HCT116 (cell line): ENCODE data around the gene ACVRL1. TPM values are rescaled to one million over a fixed set of nuclear protein-coding genes. Genes with fewer than 3 reads are reported as not detected.

Experiments
- ATAC-seq: fragments of 200-7000 bp; cut with Tn5 transposase; 2 replicates; pipeline ENCODE4 v1.9.1; 2020; ENCODE audit warnings: mild to moderate bottlenecking, moderate library complexity
- BruUV-seq: library from RNA; stranded (reverse); fragments of 400-500 nt; replicated peaks from 2 replicates; lab custom pipeline; 2021; lab: Mats Ljungman, UMichigan
- CTCF ChIA-PET: fragments of 300-600 bp; sonication (Branson Sonifier 250); formaldehyde crosslinking; loops from one replicate; lab custom pipeline; 2021; ENCODE audit warnings: antibody characterized with exemption; lab: Charles Lee
- POLR2A ChIA-PET: fragments of 300-600, 350-600 bp; sonication (Branson Sonifier 250); formaldehyde crosslinking; loops from one replicate; lab custom pipeline; 2021; ENCODE audit warnings: antibody characterized with exemption; lab: Charles Lee
- RAD21 ChIA-PET, 2 experiments: fragments of 300-600 bp; sonication (Branson Sonifier 250); formaldehyde crosslinking; loops; one replicate each; lab custom pipeline; 2023; ENCODE audit warnings: low total read pairs in 2 of 2; ENCODE audit not compliant: uncharacterized antibody in 2 of 2, unreplicated experiment in 2 of 2, low non-redundant PET in 1 of 2; lab: Charles Lee
- DNase-seq: peaks from one replicate; pipeline ENCODE4 v3.0.0-alpha.2; 2010; ENCODE audit warnings: low read depth, low spot score
- H2AFZ ChIP-seq: fragments of 200-600 bp; shearing (Covaris generic), sonication (generic); 2 replicates; pipeline ENCODE4 v1.6.1; 2017; ENCODE audit warnings: low read depth, mixed run types, mixed read lengths, antibody characterized with exemption, low read length; ENCODE audit not compliant: poor library complexity, severe bottlenecking
- H3K27ac ChIP-seq: 2 replicates; pipeline ENCODE4 v1.5.1; 2012; ENCODE audit warnings: low read depth, low read length
- H3K27me3 ChIP-seq: fragments of 200-600 bp; sonication (generic); 2 replicates; pipeline ENCODE4 v1.6.1; 2016; ENCODE audit warnings: mixed run types, low read length, mixed read lengths; ENCODE audit not compliant: insufficient read depth
- H3K36me3 ChIP-seq, 2 experiments: fragments of 200-500 bp in 1 of 2; fragments of 200-600 bp in 1 of 2; sonication (Bioruptor generic) in 1 of 2; sonication (generic) in 1 of 2; 2 replicates each; pipeline versions ENCODE4 v1.5.1 to v1.6.1; 2014 to 2016; ENCODE audit warnings: low read length in 2 of 2, inconsistent platforms in 1 of 2, mixed read lengths in 1 of 2, mixed run types in 1 of 2; ENCODE audit not compliant: insufficient read depth in 2 of 2, control insufficient read depth in 1 of 2
- H3K4me1 ChIP-seq, 2 experiments: fragments of 200-600 bp in 1 of 2; sonication (generic) in 1 of 2; 2 replicates each; pipeline versions ENCODE4 v1.5.1 to v1.6.1; 2012 to 2017; ENCODE audit warnings: low read length in 2 of 2, inconsistent platforms in 1 of 2, mild to moderate bottlenecking in 1 of 2, mixed read lengths in 1 of 2, mixed run types in 1 of 2, moderate library complexity in 1 of 2; ENCODE audit not compliant: insufficient read depth in 2 of 2, control insufficient read depth in 1 of 2
- H3K4me2 ChIP-seq: fragments of 200-600 bp; sonication (generic); 2 replicates; pipeline ENCODE4 v1.6.1; 2017; ENCODE audit warnings: mixed run types, low read length, mixed read lengths
- H3K4me3 ChIP-seq, 2 experiments: fragments of 200-600 bp in 1 of 2; sonication (generic) in 1 of 2; replicated peaks in 1 of 2; 2 replicates each; pipeline ENCODE4 v1.5.1; 2011 to 2016; ENCODE audit warnings: low read length in 2 of 2, control low read depth in 1 of 2, low read depth in 1 of 2, mild to moderate bottlenecking in 1 of 2, mixed read lengths in 1 of 2, mixed run types in 1 of 2
- H3K79me2 ChIP-seq: fragments of 200-600 bp; sonication (generic); 2 replicates; pipeline ENCODE4 v1.6.1; 2017; ENCODE audit warnings: mild to moderate bottlenecking, mixed run types, low read length, moderate library complexity, mixed read lengths; ENCODE audit not compliant: insufficient read depth
- H3K9ac ChIP-seq: fragments of 200-600 bp; sonication (generic); 2 replicates; pipeline ENCODE4 v1.6.1; 2016; ENCODE audit warnings: low read length, mixed read lengths
- H3K9me2 ChIP-seq: fragments of 200-600 bp; sonication (generic), shearing (Covaris generic); 2 replicates; pipeline ENCODE4 v1.6.1; 2017; ENCODE audit warnings: mixed run types, mild to moderate bottlenecking, moderate library complexity; ENCODE audit not compliant: insufficient read depth
- H3K9me3 ChIP-seq, 2 experiments: fragments of 200-500 bp in 1 of 2; fragments of 200-600 bp in 1 of 2; sonication (Bioruptor generic) in 1 of 2; sonication (generic) in 1 of 2; 2 replicates each; pipeline ENCODE4 v1.6.1; 2014 to 2017; ENCODE audit warnings: low read length in 2 of 2, mixed read lengths in 2 of 2, inconsistent platforms in 1 of 2, low read depth in 1 of 2, mild to moderate bottlenecking in 1 of 2, mixed run types in 1 of 2, moderate library complexity in 1 of 2; ENCODE audit not compliant: control insufficient read depth in 1 of 2, insufficient read depth in 1 of 2
- H4K20me1 ChIP-seq: fragments of 200-600 bp; sonication (generic), shearing (Covaris generic); 2 replicates; pipeline ENCODE4 v1.6.1; 2017; ENCODE audit warnings: mixed run types, mild to moderate bottlenecking, moderate library complexity; ENCODE audit not compliant: insufficient read depth
- CBX3 ChIP-seq: IDR thresholded peaks from 2 replicates; pipeline ENCODE4 v1.6.1; 2012; ENCODE audit warnings: low read depth
- CTCF ChIP-seq, 3 experiments: fragments of 200-600 bp in 1 of 3; sonication (generic) in 1 of 3; IDR thresholded peaks in 2 of 3; conservative IDR thresholded peaks in 1 of 3; 2 replicates each; pipeline ENCODE4 v1.5.1; 2012 to 2017; ENCODE audit warnings: low read depth in 2 of 3, low read length in 2 of 3, antibody characterized with exemption in 1 of 3, borderline replicate concordance in 1 of 3, control low read depth in 1 of 3, mild to moderate bottlenecking in 1 of 3, mixed read lengths in 1 of 3, mixed run types in 1 of 3, moderate library complexity in 1 of 3; ENCODE audit not compliant: insufficient read depth in 1 of 3
- ELF1 ChIP-seq: IDR thresholded peaks from 2 replicates; pipeline ENCODE4 v1.6.1; 2012; ENCODE audit warnings: low read depth, borderline replicate concordance
- EZH2 ChIP-seq: fragments of 200-600 bp; sonication (generic); IDR thresholded peaks from 2 replicates; pipeline ENCODE4 v1.6.1; 2017; ENCODE audit warnings: antibody characterized with exemption, mixed run types
- EZH2phosphoT487 ChIP-seq: fragments of 200-600 bp; IDR thresholded peaks from 2 replicates; pipeline ENCODE4 v1.6.1; 2018; ENCODE audit warnings: antibody characterized with exemption, borderline replicate concordance
- JUND ChIP-seq: IDR thresholded peaks from 2 replicates; pipeline ENCODE4 v1.6.1; 2012
- MAX ChIP-seq: IDR thresholded peaks from 2 replicates; pipeline ENCODE4 v1.6.1; 2012
- POLR2AphosphoS5 ChIP-seq: IDR thresholded peaks from 2 replicates; pipeline ENCODE4 v1.6.1; 2011; ENCODE audit warnings: mild to moderate bottlenecking, low read depth, low read length, moderate library complexity
- RAD21 ChIP-seq: IDR thresholded peaks from 2 replicates; pipeline ENCODE4 v1.6.1; 2012; ENCODE audit warnings: low read depth, mild to moderate bottlenecking
- SP1 ChIP-seq: IDR thresholded peaks from 2 replicates; pipeline ENCODE4 v1.6.1; 2012; ENCODE audit warnings: low read depth
- SRF ChIP-seq: IDR thresholded peaks from 2 replicates; pipeline ENCODE4 v1.6.1; 2012; ENCODE audit warnings: low read depth
- TCF7L2 ChIP-seq: IDR thresholded peaks from 2 replicates; pipeline ENCODE4 v1.7.0; 2011; ENCODE audit warnings: borderline replicate concordance, inconsistent platforms; ENCODE audit not compliant: insufficient read depth, insufficient read length; ENCODE audit errors: extremely low read depth
- YY1 ChIP-seq: IDR thresholded peaks from 2 replicates; pipeline ENCODE4 v1.6.1; 2011; ENCODE audit warnings: low read length, low read depth, moderate library complexity, mild to moderate bottlenecking; ENCODE audit not compliant: insufficient replicate concordance; ENCODE audit errors: extremely low read depth
- ZNF274 ChIP-seq: fragments of 200-500 bp; sonication (Bioruptor generic); IDR thresholded peaks from 2 replicates; pipeline ENCODE4 v1.6.1; 2014; ENCODE audit warnings: mild to moderate bottlenecking, low read depth, low read length, inconsistent platforms
- intact Hi-C: fragments of 100-400 bp; cut with micrococcal nuclease; formaldehyde crosslinking; loops from 2 replicates; pipeline ENCODE4 v1.10.0; 2022
- total RNA-seq: library from RNA; stranded (reverse); gene quantifications from one replicate; pipeline ENCODE4 v1.2.1, GENCODE V29; 2021; ENCODE audit not compliant: unreplicated experiment
- TF ChIP-seq, protein P1 (sequence below): IDR thresholded peaks from 2 replicates; pipeline ENCODE4 v1.6.1; 2011; ENCODE audit warnings: mild to moderate bottlenecking, low read length, moderate library complexity; ENCODE audit not compliant: insufficient replicate concordance; ENCODE audit errors: extremely low read depth
- TF ChIP-seq, protein P2 (sequence below): IDR thresholded peaks from 2 replicates; pipeline ENCODE4 v1.6.1; 2012; ENCODE audit warnings: low read depth

ACVRL1 gene
- total RNA-seq, 1 experiment from 2014 or later, result 2.5 TPM

- intact Hi-C loops, result no loop called here
- H3K9me2 ChIP-seq, result no peaks in the 10 kb centered on the region
- H2AFZ ChIP-seq, result no peak overlapping the region
- no peaks in the 10 kb centered on the region for H3K27me3 ChIP-seq
- BruUV-seq, result no TSS peak
- no peak for ATAC-seq
- no peaks in the 10 kb centered on the region for H3K79me2 ChIP-seq
- H3K9me3 ChIP-seq, result no peaks in the 10 kb centered on the region
- H3K4me3 ChIP-seq, result no peak overlapping the region
- no peak overlapping the region for H3K9ac ChIP-seq
- H3K36me3 ChIP-seq, result no peaks in the 10 kb centered on the region
- ChIA-PET RAD21 (interaction anchor here in 1 of 2 experiments (0.6 kb wide), 1 partner anchor 8 kb away, joined by 3 read pairs; no protein-coding TSS in a partner anchor), POLR2A (no interaction called here), CTCF (interaction anchor here (1.0 to 3.9 kb wide), 3 partner anchors 49 to 471 kb away, joined by 3 to 55 read pairs (median 5); no protein-coding TSS in a partner anchor)
- no peaks in the 10 kb centered on the region for H4K20me1 ChIP-seq
- no peak for TF ChIP-seq TCF7L2
- TF ChIP-seq JUND, result no peak
- no peak for TF ChIP-seq SP1
- TF ChIP-seq, protein P1, sequence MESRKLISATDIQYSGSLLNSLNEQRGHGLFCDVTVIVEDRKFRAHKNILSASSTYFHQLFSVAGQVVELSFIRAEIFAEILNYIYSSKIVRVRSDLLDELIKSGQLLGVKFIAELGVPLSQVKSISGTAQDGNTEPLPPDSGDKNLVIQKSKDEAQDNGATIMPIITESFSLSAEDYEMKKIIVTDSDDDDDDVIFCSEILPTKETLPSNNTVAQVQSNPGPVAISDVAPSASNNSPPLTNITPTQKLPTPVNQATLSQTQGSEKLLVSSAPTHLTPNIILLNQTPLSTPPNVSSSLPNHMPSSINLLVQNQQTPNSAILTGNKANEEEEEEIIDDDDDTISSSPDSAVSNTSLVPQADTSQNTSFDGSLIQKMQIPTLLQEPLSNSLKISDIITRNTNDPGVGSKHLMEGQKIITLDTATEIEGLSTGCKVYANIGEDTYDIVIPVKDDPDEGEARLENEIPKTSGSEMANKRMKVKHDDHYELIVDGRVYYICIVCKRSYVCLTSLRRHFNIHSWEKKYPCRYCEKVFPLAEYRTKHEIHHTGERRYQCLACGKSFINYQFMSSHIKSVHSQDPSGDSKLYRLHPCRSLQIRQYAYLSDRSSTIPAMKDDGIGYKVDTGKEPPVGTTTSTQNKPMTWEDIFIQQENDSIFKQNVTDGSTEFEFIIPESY, result no peak
- no peak for TF ChIP-seq CBX3
- TF ChIP-seq EZH2, result no peak
- TF ChIP-seq YY1, result no peak
- no peak for TF ChIP-seq CTCF (IDR thresholded peaks at IDR 0.05 in 2 of 3, conservative IDR thresholded peaks at IDR 0.05 in 1 of 3; ENCODE audit: borderline replicate concordance in 1 of 3, insufficient read depth in 1 of 3, low read depth in 2 of 3, low read length in 2 of 3)
- TF ChIP-seq EZH2phosphoT487, result no peak
- TF ChIP-seq, protein P2, sequence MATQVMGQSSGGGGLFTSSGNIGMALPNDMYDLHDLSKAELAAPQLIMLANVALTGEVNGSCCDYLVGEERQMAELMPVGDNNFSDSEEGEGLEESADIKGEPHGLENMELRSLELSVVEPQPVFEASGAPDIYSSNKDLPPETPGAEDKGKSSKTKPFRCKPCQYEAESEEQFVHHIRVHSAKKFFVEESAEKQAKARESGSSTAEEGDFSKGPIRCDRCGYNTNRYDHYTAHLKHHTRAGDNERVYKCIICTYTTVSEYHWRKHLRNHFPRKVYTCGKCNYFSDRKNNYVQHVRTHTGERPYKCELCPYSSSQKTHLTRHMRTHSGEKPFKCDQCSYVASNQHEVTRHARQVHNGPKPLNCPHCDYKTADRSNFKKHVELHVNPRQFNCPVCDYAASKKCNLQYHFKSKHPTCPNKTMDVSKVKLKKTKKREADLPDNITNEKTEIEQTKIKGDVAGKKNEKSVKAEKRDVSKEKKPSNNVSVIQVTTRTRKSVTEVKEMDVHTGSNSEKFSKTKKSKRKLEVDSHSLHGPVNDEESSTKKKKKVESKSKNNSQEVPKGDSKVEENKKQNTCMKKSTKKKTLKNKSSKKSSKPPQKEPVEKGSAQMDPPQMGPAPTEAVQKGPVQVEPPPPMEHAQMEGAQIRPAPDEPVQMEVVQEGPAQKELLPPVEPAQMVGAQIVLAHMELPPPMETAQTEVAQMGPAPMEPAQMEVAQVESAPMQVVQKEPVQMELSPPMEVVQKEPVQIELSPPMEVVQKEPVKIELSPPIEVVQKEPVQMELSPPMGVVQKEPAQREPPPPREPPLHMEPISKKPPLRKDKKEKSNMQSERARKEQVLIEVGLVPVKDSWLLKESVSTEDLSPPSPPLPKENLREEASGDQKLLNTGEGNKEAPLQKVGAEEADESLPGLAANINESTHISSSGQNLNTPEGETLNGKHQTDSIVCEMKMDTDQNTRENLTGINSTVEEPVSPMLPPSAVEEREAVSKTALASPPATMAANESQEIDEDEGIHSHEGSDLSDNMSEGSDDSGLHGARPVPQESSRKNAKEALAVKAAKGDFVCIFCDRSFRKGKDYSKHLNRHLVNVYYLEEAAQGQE, result no peak
- no peak for TF ChIP-seq ELF1
- TF ChIP-seq POLR2AphosphoS5, result no peak
- TF ChIP-seq RAD21, result no peak
- TF ChIP-seq MAX, result no peak
- TF ChIP-seq ZNF274, result no peak
- no peak for TF ChIP-seq SRF
- TF ChIP-seq, all 23 proteins: peak for 0
- no peak for DNase-seq
- Histone ChIP-seq H3K27ac (no peak overlapping the region), H3K4me2 (no peak overlapping the region), H3K4me1 (no peaks in the 10 kb centered on the region)
These were observed 33.9 kb upstream of the ACVRL1 start for GRCh38 chr12:51873251-51873994.
